Endothelial cell of umbilical vein (primary cell): ENCODE measurements around the gene GATA1. TPM values are rescaled to one million over a fixed set of nuclear protein-coding genes. Genes with fewer than 3 reads are reported as not detected.
A peak's percentile ranks its signal among the peaks of the same experiment; 100 is the strongest.

Experiments
- BruUV-seq: library from RNA; stranded (reverse); fragments of 400-500 nt; replicated peaks from 2 replicates; lab custom pipeline; 2021; lab: Mats Ljungman, UMichigan
- CTCF ChIA-PET: fragments of 300-600, 350-600 bp; sonication (Branson Sonifier 250); formaldehyde crosslinking; loops from one replicate; lab custom pipeline; 2021; ENCODE audit warnings: antibody characterized with exemption, inconsistent platforms; lab: Charles Lee
- POLR2A ChIA-PET: fragments of 300-600, 350-600 bp; sonication (Branson Sonifier 250); formaldehyde crosslinking; loops from one replicate; lab custom pipeline; 2021; ENCODE audit warnings: antibody characterized with exemption, inconsistent platforms; lab: Charles Lee
- DNase-seq: peaks from one replicate; pipeline ENCODE4 v3.0.0-alpha.2; 2011; ENCODE audit warnings: low read depth, low spot score
- FAIRE-seq: peaks from 2 replicates; lab custom pipeline; 2011; peaks lifted over from hg19 to GRCh38; lab: Jason Lieb, UNC
- H2AFZ ChIP-seq: 2 replicates; pipeline ENCODE4 v1.6.0; 2012; ENCODE audit warnings: low read depth, low read length, control low read depth, inconsistent platforms
- H3K27ac ChIP-seq: 2 replicates; pipeline ENCODE4 v1.5.1; 2011; ENCODE audit warnings: low read depth, mild to moderate bottlenecking, control low read depth, low read length, moderate library complexity; ENCODE audit not compliant: insufficient read depth
- H3K27me3 ChIP-seq, 2 experiments: 2 replicates each; pipeline versions ENCODE4 v1.6.0 to v1.6.1; 2011; ENCODE audit warnings: low read length in 2 of 2, mixed read lengths in 1 of 2; ENCODE audit not compliant: control insufficient read depth in 2 of 2, insufficient read depth in 2 of 2
- H3K36me3 ChIP-seq, 2 experiments: 2 replicates in 1 of 2; 3 replicates in 1 of 2; pipeline ENCODE4 v1.5.1; 2011; ENCODE audit warnings: low read length in 2 of 2, mild to moderate bottlenecking in 1 of 2, moderate library complexity in 1 of 2; ENCODE audit not compliant: control insufficient read depth in 2 of 2, insufficient read depth in 2 of 2; ENCODE audit errors: extremely low read depth in 1 of 2
- H3K4me1 ChIP-seq: 3 replicates; pipeline ENCODE4 v1.5.1; 2011; ENCODE audit warnings: mild to moderate bottlenecking, low read length; ENCODE audit not compliant: control insufficient read depth, insufficient read depth; ENCODE audit errors: extremely low read depth
- H3K4me2 ChIP-seq: 2 replicates; pipeline ENCODE4 v1.6.1; 2011; ENCODE audit warnings: low read length, control low read depth, mixed read lengths; ENCODE audit not compliant: insufficient read depth
- H3K4me3 ChIP-seq, 3 experiments: fragments of 200-600 bp in 1 of 3; sonication (generic), shearing (Covaris generic) in 1 of 3; replicated peaks in 1 of 3; 2 replicates each; pipeline ENCODE4 v1.5.1; 2011 to 2016; ENCODE audit warnings: control low read depth in 3 of 3, low read length in 3 of 3, mild to moderate bottlenecking in 2 of 3, inconsistent platforms in 1 of 3, low read depth in 1 of 3, moderate library complexity in 1 of 3; ENCODE audit not compliant: insufficient read depth in 1 of 3
- H3K79me2 ChIP-seq: 2 replicates; pipeline ENCODE4 v1.6.0; 2012; ENCODE audit warnings: low read length, inconsistent platforms; ENCODE audit not compliant: control insufficient read depth, insufficient read depth
- H3K9ac ChIP-seq: replicated peaks from 2 replicates; pipeline ENCODE3; 2011; ENCODE audit warnings: low read length, control low read depth; ENCODE audit not compliant: insufficient read depth; ENCODE audit errors: extremely low read depth
- H3K9me1 ChIP-seq: replicated peaks from 3 replicates; pipeline ENCODE4 v1.6.0; 2011; ENCODE audit warnings: mild to moderate bottlenecking, low read length; ENCODE audit not compliant: control insufficient read depth, insufficient read depth; ENCODE audit errors: extremely low read depth
- H3K9me3 ChIP-seq: replicated peaks from 2 replicates; pipeline ENCODE4 v1.5.1; 2012; ENCODE audit warnings: low read length, inconsistent platforms; ENCODE audit not compliant: control insufficient read depth, insufficient read depth
- H4K20me1 ChIP-seq: replicated peaks from 2 replicates; pipeline ENCODE3; 2011; ENCODE audit warnings: mild to moderate bottlenecking, low read length; ENCODE audit not compliant: control insufficient read depth, insufficient read depth; ENCODE audit errors: extremely low read depth
- CTCF ChIP-seq, 2 donors: IDR thresholded peaks; 1 replicate in 1 of 2; 2 replicates in 1 of 2; pipeline ENCODE4 v1.5.1; 2011; ENCODE audit warnings: low read length in 2 of 2, mild to moderate bottlenecking in 2 of 2, moderate library complexity in 2 of 2, control low read depth in 1 of 2, inconsistent platforms in 1 of 2, low read depth in 1 of 2; ENCODE audit not compliant: insufficient read depth in 1 of 2; ENCODE audit errors: extremely low read depth in 1 of 2
- EZH2 ChIP-seq: IDR thresholded peaks from 2 replicates; pipeline ENCODE4 v1.6.1; 2012; ENCODE audit warnings: borderline replicate concordance, low read depth, mild to moderate bottlenecking, moderate library complexity, low read length, inconsistent platforms; ENCODE audit not compliant: severe bottlenecking
- MYC ChIP-seq: IDR thresholded peaks from one replicate; pipeline ENCODE4 v1.6.1; 2011; ENCODE audit warnings: mild to moderate bottlenecking, low read depth, low read length
- dilution Hi-C: fragments of 300-500 bp; cut with MboI; formaldehyde crosslinking; loops from one replicate; pipeline ENCODE4 v1.15.0; 2019; ENCODE audit warnings: low sequenced_read_pairs; ENCODE audit not compliant: extremely low pct_ligation_motif_present
- intact Hi-C: fragments of 100-400 bp; cut with micrococcal nuclease; formaldehyde crosslinking; loops from one replicate; pipeline ENCODE4 v1.10.0; 2022
- polyA plus RNA-seq, 4 experiments: library from polyadenylated mRNA; depleted of rRNA in 3 of 4; stranded (reverse) in 3 of 4; unstranded in 1 of 4; fragments of >200 nt; gene quantifications; 2 replicates each; pipeline versions ENCODE4 v1.2.1 to v1.2.3, GENCODE V29; 2011 to 2012; ENCODE audit warnings: missing spikeins in 1 of 4
- total RNA-seq: library from RNA; stranded (reverse); gene quantifications from 2 replicates; pipeline ENCODE4 v1.2.3, GENCODE V29; 2021

GATA1 gene
- total and polyA plus RNA-seq, 2 donors (not counting 3 experiments of a cell fraction or from before 2014, with no cell fraction given), result not detected

DNA sequence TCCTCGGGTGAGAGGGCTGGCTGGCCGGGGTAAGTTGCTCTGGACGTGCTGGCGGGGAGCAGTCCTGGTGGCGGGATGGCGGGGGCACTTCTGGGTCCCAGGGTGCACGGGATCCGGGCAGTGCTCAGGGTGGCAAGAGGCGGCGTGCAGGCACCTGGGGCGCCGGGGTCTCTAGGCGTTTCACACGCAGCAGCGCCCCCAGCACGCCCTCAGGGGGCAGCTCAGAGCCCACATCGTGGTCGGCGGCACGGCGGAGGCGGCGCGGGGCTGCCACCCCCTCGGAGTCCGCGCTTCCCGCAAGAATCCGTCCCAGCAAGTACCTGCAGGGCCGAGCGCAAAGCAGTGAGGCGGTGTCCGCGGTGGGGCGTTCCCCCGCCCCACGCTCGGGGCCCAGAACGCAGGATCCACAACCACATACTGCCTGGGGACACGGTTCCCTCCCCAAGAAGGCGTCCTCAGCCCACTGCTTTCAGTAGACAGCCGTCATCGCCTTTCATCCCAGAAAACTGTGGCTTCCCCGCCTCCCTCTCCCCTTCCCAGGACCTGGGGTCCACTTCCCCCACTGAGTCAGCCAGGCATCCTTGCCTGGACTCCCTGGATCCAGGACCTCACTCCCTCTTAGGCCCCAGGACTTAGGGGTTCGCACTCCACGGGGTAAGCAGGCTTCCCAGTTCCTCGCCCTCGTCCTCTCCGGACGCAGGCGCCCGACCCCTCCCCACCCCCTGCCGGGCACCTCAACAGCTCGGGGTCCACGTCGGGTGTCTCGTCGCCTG is 44.9 kb downstream of the GATA1 start:
- FAIRE-seq (no peak), DNase-seq (no peak)
- Histone ChIP-seq H3K27ac (no peak overlapping the region), H3K27me3 (peaks cover 43 to 62% of the 10 kb centered on the region in 2 experiments), H4K20me1 (no peaks in the 10 kb centered on the region), H3K9ac (no peak overlapping the region), H3K4me2 (no peak overlapping the region), H3K9me3 (no peaks in the 10 kb centered on the region), H2AFZ (no peak overlapping the region), H3K79me2 (no peaks in the 10 kb centered on the region), H3K36me3 (no peaks in the 10 kb centered on the region), H3K9me1 (no peaks in the 10 kb centered on the region), H3K4me1 (no peaks in the 10 kb centered on the region), H3K4me3 (no peak overlapping the region)
- ChIA-PET POLR2A (no interaction called here), CTCF (no interaction called here)
- dilution Hi-C loops, result no loop called here
- intact Hi-C loops, result no loop called here
- BruUV-seq, result no TSS peak
- TF ChIP-seq CTCF (IDR thresholded peaks at IDR 0.05; ENCODE audit: extremely low read depth in 1 of 2, insufficient read depth in 1 of 2, low read depth in 1 of 2, low read length in 2 of 2) (no peak), EZH2 (peak; percentile 70), MYC (no peak)

GRCh38 chrX:48831909-48832291 is 45.5 kb downstream of the GATA1 start:
- Histone ChIP-seq H4K20me1 (no peaks in the 10 kb centered on the region), H3K4me2 (no peak overlapping the region), H3K79me2 (no peaks in the 10 kb centered on the region), H2AFZ (no peak overlapping the region), H3K9ac (no peak overlapping the region), H3K9me1 (no peaks in the 10 kb centered on the region), H3K27ac (no peak overlapping the region), H3K4me1 (no peaks in the 10 kb centered on the region), H3K4me3 (no peak overlapping the region), H3K9me3 (no peaks in the 10 kb centered on the region), H3K27me3 (peaks cover 43 to 57% of the 10 kb centered on the region in 2 experiments), H3K36me3 (no peaks in the 10 kb centered on the region)
- BruUV-seq, result no TSS peak
- CTCF ChIA-PET, result no interaction called here
- DNase-seq, result no peak
- intact Hi-C loops (no loop called here), dilution Hi-C loops (no loop called here)
- POLR2A ChIA-PET, result no interaction called here
- TF ChIP-seq EZH2, result peak; percentile 64
- TF ChIP-seq MYC, result no peak
- FAIRE-seq, result no peak
